ENCODE results near the gene VMP1. TPM values are rescaled to one million over a fixed set of nuclear protein-coding genes. Genes with fewer than 3 reads are reported as not detected.

The VMP1 gene
- total and polyA plus RNA-seq, 2 of the 13 experiments (the other 11 are each of a cell fraction or from before 2014, with no cell fraction given) = 186 to 271 TPM

GRCh38 chr17:59829217-59830006, 122.0 kb downstream of the VMP1 start (continued):
- TF ChIP-seq ZNF605 (CRISPR knock-in tag; IDR thresholded peaks at IDR 0.05) = no peak
- no peak for TF ChIP-seq STAT5B (CRISPR knock-in tag; IDR thresholded peaks at IDR 0.05)
- TF ChIP-seq JUND (CRISPR knock-in tag; IDR thresholded peaks at IDR 0.05) = peak; percentile 27; the same call in 1 of the 2 replicates
- TF ChIP-seq PTBP1 (IDR thresholded peaks at IDR 0.05; ENCODE audit: low read depth, low read length, poor library complexity, severe bottlenecking) = no peak
- no peak for TF ChIP-seq ZBTB21 (CRISPR knock-in tag; IDR thresholded peaks at IDR 0.05)
- TF ChIP-seq ZNF577 (CRISPR knock-in tag; IDR thresholded peaks at IDR 0.05; ENCODE audit: borderline replicate concordance, low read depth) = no peak
- no peak for TF ChIP-seq SRY (CRISPR knock-in tag; IDR thresholded peaks at IDR 0.05)
- no peak for TF ChIP-seq ZFAT (CRISPR knock-in tag; conservative IDR thresholded peaks at IDR 0.05)
- TF ChIP-seq, protein P1, sequence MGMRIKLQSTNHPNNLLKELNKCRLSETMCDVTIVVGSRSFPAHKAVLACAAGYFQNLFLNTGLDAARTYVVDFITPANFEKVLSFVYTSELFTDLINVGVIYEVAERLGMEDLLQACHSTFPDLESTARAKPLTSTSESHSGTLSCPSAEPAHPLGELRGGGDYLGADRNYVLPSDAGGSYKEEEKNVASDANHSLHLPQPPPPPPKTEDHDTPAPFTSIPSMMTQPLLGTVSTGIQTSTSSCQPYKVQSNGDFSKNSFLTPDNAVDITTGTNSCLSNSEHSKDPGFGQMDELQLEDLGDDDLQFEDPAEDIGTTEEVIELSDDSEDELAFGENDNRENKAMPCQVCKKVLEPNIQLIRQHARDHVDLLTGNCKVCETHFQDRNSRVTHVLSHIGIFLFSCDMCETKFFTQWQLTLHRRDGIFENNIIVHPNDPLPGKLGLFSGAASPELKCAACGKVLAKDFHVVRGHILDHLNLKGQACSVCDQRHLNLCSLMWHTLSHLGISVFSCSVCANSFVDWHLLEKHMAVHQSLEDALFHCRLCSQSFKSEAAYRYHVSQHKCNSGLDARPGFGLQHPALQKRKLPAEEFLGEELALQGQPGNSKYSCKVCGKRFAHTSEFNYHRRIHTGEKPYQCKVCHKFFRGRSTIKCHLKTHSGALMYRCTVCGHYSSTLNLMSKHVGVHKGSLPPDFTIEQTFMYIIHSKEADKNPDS (CRISPR knock-in tag; IDR thresholded peaks at IDR 0.05) = no peak
- TF ChIP-seq ZNF33B (CRISPR knock-in tag; IDR thresholded peaks at IDR 0.05) = no peak
- no peak for TF ChIP-seq XBP1 (CRISPR knock-in tag; IDR thresholded peaks at IDR 0.05)
- no peak for TF ChIP-seq MBD4 (IDR thresholded peaks at IDR 0.05; ENCODE audit: borderline replicate concordance, low read length)
- TF ChIP-seq SMAD9 (CRISPR knock-in tag; IDR thresholded peaks at IDR 0.05) = no peak
- TF ChIP-seq, protein P2, sequence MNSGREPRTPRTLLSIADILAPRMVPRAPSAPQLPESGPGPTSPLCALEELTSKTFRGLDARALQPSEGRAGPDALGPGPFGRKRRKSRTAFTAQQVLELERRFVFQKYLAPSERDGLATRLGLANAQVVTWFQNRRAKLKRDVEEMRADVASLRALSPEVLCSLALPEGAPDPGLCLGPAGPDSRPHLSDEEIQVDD (CRISPR knock-in tag; IDR thresholded peaks at IDR 0.05; ENCODE audit: borderline replicate concordance) = no peak
- no peak for TF ChIP-seq SIX4 (CRISPR knock-in tag; IDR thresholded peaks at IDR 0.05)
- peak; percentile 27; the same call in 1 of the 2 replicates for TF ChIP-seq TAF1 (CRISPR knock-in tag; IDR thresholded peaks at IDR 0.05)
- no peak for TF ChIP-seq SATB2 (CRISPR knock-in tag; IDR thresholded peaks at IDR 0.05)
- no peak for TF ChIP-seq IKZF1 (IDR thresholded peaks at IDR 0.05)
- no peak for TF ChIP-seq PCBP1 (IDR thresholded peaks at IDR 0.05; ENCODE audit: borderline replicate concordance, low read depth, low read length)
- no peak for TF ChIP-seq UBTF (CRISPR knock-in tag; IDR thresholded peaks at IDR 0.05)
- TF ChIP-seq, protein P3, sequence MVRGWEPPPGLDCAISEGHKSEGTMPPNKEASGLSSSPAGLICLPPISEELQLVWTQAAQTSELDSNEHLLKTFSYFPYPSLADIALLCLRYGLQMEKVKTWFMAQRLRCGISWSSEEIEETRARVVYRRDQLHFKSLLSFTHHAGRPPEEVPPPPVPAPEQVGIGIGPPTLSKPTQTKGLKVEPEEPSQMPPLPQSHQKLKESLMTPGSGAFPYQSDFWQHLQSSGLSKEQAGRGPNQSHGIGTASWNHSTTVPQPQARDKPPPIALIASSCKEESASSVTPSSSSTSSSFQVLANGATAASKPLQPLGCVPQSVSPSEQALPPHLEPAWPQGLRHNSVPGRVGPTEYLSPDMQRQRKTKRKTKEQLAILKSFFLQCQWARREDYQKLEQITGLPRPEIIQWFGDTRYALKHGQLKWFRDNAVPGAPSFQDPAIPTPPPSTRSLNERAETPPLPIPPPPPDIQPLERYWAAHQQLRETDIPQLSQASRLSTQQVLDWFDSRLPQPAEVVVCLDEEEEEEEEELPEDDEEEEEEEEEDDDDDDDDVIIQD (CRISPR knock-in tag; IDR thresholded peaks at IDR 0.05; ENCODE audit: low read depth) = peak; percentile 80; the same call in 1 of the 2 replicates
- no peak for TF ChIP-seq ZNF3 (CRISPR knock-in tag; IDR thresholded peaks at IDR 0.05)
- TF ChIP-seq, protein P4, sequence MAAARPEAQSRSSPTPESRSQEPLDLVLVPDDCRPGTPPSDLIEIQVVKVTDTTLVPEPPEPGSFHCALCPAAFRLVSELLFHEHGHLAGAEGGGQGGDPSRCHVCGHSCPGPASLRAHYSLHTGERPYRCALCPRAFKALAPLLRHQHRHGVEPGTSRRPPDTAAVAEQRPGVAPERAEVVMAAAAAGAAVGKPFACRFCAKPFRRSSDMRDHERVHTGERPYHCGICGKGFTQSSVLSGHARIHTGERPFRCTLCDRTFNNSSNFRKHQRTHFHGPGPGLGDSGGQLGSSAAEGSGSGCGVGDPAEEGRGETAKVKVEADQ (CRISPR knock-in tag; IDR thresholded peaks at IDR 0.05; ENCODE audit: borderline replicate concordance) = no peak
- no peak for TF ChIP-seq YEATS4 (CRISPR knock-in tag; IDR thresholded peaks at IDR 0.05; ENCODE audit: borderline replicate concordance)
